Measurements from ENCODE around the gene DNAJC19.
A peak's percentile ranks its signal among the peaks of the same experiment; 100 is the strongest.

The DNAJC19 gene

GRCh38 chr3:180989291-180990163, at the start of gene DNAJC19 (continued):
- peak; percentile 45; the same call in 1 of the 2 replicates for TF ChIP-seq ZBTB8A (tag by site-specific recombination; IDR thresholded peaks at IDR 0.05)
- no peak for TF ChIP-seq ZNF18 (tag by site-specific recombination; IDR thresholded peaks at IDR 0.05)
- TF ChIP-seq ZNF366 (tag by site-specific recombination; conservative IDR thresholded peaks at IDR 0.05), result peak; percentile 67
- TF ChIP-seq ZBTB44 (tag by site-specific recombination; IDR thresholded peaks at IDR 0.05), result no peak
- TF ChIP-seq KLF9 (tag by site-specific recombination; IDR thresholded peaks at IDR 0.05; ENCODE audit: low read depth), result peak; percentile 51; the same call in 1 of the 2 replicates
- TF ChIP-seq YY1 (tag by site-specific recombination; IDR thresholded peaks at IDR 0.05), result no peak
- TF ChIP-seq ZBTB17 (tag by site-specific recombination; IDR thresholded peaks at IDR 0.05), result peak; percentile 74
- TF ChIP-seq MEIS1 (CRISPR knock-in tag; IDR thresholded peaks at IDR 0.05; ENCODE audit: borderline replicate concordance), result no peak
- peak; percentile 90 for TF ChIP-seq SP2 (tag by site-specific recombination; IDR thresholded peaks at IDR 0.05)
- TF ChIP-seq GFI1B (tag by site-specific recombination; IDR thresholded peaks at IDR 0.05), result no peak
- peak; percentile 91 for TF ChIP-seq PRDM1 (tag by site-specific recombination; IDR thresholded peaks at IDR 0.05)
- peak; percentile 58 for TF ChIP-seq ZNF335 (tag by site-specific recombination; conservative IDR thresholded peaks at IDR 0.05)
- TF ChIP-seq ZBTB26 (tag by site-specific recombination; optimal IDR thresholded peaks at IDR 0.05), result peak; percentile 31
- peak; percentile 79; the same call in 1 of the 2 replicates for TF ChIP-seq ZFP37 (tag by site-specific recombination; IDR thresholded peaks at IDR 0.05)
- no peak for TF ChIP-seq GLI2 (tag by site-specific recombination; IDR thresholded peaks at IDR 0.05; ENCODE audit: borderline replicate concordance, low read depth)
- no peak for TF ChIP-seq ZNF623 (tag by site-specific recombination; IDR thresholded peaks at IDR 0.05)
- TF ChIP-seq ZNF610 (tag by site-specific recombination; IDR thresholded peaks at IDR 0.05; ENCODE audit: borderline replicate concordance), result peak; percentile 73; the same call in 1 of the 2 replicates
- TF ChIP-seq PBX3 (CRISPR knock-in tag; IDR thresholded peaks at IDR 0.05), result peak; percentile 73
- peak; percentile 14; the same call in 1 of the 2 replicates for TF ChIP-seq ZBTB48 (tag by site-specific recombination; IDR thresholded peaks at IDR 0.05)
- peak; percentile 48; the same call in 1 of the 2 replicates for TF ChIP-seq ZNF518A (tag by site-specific recombination; conservative IDR thresholded peaks at IDR 0.05; ENCODE audit: low read depth)
- 0 out of 2 replicates have a peak, but pooled peaks have one; percentile 44 for TF ChIP-seq ZNF692 (tag by site-specific recombination; IDR thresholded peaks at IDR 0.05)
- TF ChIP-seq ZNF76 (tag by site-specific recombination; IDR thresholded peaks at IDR 0.05; ENCODE audit: borderline replicate concordance, low read depth), result peak; percentile 34; the same call in 1 of the 2 replicates
- TF ChIP-seq ZBTB20 (tag by site-specific recombination; IDR thresholded peaks at IDR 0.05), result peak; percentile 55; the same call in 1 of the 2 replicates
- peak; percentile 56; the same call in 1 of the 2 replicates for TF ChIP-seq TRIM28 (IDR thresholded peaks at IDR 0.05; ENCODE audit: borderline replicate concordance, low read length)
- 0 out of 2 replicates have a peak, but pooled peaks have one; percentile 47 for TF ChIP-seq ZNF324 (tag by site-specific recombination; IDR thresholded peaks at IDR 0.05)
- TF ChIP-seq ZNF580 (tag by site-specific recombination; IDR thresholded peaks at IDR 0.05), result 0 out of 2 replicates have a peak, but pooled peaks have one; percentile 15

Measured in HEK293 (cell line).